ENCODE measurements around the gene SF3A1. TPM values are rescaled to one million over a fixed set of nuclear protein-coding genes. Genes with fewer than 3 reads are reported as not detected.

SF3A1 gene
- total and polyA plus RNA-seq, 3 donors from 2014 or later: 159 to 272 (median 174) TPM

DNA sequence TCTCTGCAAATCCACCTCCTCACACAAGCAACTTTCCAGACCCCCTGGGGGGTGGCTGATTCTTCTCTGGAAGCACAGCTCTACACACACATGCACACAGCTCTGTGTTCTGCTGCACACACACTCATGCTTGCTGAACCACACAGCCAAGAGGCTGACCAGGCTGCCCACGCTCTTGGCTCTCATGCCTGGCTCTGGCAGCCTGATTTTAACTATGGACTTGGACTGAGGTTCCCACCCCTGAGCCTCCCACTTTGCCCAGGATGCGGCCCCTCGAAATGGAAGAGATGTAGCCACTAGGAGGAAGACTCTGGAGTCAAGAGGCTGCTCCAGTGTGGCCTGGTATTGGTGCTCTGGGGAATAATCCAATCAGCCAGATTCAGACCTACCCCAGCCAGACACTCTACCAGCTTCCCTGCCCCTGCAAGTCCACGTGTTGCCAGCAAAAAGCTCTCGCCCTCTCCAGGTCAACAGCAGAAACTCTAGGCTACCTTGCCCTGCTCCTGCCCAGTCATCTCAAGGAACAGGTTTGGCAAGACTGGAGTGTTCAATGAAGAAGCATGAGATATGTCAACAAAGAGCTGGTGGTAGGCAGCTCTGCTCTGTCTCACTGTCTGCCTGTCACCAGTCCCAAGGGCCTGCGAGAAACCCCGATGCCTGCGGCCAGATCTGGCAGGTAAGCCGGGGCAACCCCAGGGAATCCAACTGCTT is 58.5 kb downstream of the SF3A1 start:
- Histone ChIP-seq H3K4me1 (peaks cover 22% of the 10 kb centered on the region), H3K27me3 (no peaks in the 10 kb centered on the region), H3K27ac (no peak overlapping the region), H3K9me3 (no peaks in the 10 kb centered on the region), H3K4me3 (no peak overlapping the region), H3K36me3 (ENCODE audit: low read depth, missing control alignments) (no peaks in the 10 kb centered on the region)
- intact Hi-C loops (cut with DNase I; ENCODE audit: low total_unique reads): no loop called here
- DNase-seq: no peak
- WGBS, 2 donors: 92 to 96% methylated on average over 8 to 9 of the region's 9 CpGs
- TF ChIP-seq, protein P1, sequence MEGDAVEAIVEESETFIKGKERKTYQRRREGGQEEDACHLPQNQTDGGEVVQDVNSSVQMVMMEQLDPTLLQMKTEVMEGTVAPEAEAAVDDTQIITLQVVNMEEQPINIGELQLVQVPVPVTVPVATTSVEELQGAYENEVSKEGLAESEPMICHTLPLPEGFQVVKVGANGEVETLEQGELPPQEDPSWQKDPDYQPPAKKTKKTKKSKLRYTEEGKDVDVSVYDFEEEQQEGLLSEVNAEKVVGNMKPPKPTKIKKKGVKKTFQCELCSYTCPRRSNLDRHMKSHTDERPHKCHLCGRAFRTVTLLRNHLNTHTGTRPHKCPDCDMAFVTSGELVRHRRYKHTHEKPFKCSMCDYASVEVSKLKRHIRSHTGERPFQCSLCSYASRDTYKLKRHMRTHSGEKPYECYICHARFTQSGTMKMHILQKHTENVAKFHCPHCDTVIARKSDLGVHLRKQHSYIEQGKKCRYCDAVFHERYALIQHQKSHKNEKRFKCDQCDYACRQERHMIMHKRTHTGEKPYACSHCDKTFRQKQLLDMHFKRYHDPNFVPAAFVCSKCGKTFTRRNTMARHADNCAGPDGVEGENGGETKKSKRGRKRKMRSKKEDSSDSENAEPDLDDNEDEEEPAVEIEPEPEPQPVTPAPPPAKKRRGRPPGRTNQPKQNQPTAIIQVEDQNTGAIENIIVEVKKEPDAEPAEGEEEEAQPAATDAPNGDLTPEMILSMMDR (IDR thresholded peaks at IDR 0.05): no peak
- TF ChIP-seq POLR2A (IDR thresholded peaks at IDR 0.05): no peak

DNA sequence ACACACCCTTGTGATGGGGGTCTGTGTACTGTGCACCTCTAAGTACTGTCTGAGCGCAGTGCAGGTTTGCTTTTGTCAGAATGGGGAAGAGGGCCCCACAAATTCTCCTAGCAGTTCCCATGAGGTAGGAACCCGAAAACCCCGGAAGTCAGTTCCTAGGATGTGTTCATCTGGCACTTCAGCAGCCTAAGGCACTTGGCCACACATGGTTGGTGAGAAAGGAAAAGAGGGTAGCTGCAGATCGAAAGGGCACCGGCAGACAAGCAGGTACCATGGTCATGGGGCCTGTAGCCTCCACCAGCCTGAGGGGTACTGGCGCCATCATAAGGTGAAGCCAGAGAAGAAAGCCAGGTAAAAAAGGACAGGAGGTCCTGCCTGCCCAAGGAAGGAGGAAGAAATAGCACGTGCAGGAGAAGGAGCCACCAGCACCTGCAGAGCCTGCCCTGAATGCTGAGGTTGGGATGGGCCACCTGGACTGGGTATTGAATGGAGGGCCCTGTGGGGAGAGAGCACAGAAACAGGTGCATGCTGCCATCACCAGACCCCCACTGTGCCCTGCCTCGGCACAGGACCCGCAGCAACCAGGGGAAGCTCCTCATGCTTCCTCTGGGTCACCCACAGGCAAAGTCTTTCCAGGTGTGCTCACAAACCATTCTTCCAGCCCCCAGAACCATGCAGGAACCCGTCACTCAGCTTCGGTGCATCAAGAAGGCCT is 59.3 kb downstream of the SF3A1 start:
- Histone ChIP-seq H3K36me3 (ENCODE audit: low read depth, missing control alignments) (no peaks in the 10 kb centered on the region), H3K4me1 (peaks cover 15% of the 10 kb centered on the region), H3K27me3 (no peaks in the 10 kb centered on the region), H3K27ac (no peak overlapping the region), H3K9me3 (no peaks in the 10 kb centered on the region), H3K4me3 (no peak overlapping the region)
- intact Hi-C loops (cut with DNase I; ENCODE audit: low total_unique reads): no loop called here
- TF ChIP-seq POLR2A (IDR thresholded peaks at IDR 0.05): no peak
- TF ChIP-seq, protein P1 (IDR thresholded peaks at IDR 0.05): no peak
- no peak for DNase-seq
- WGBS, 2 donors: 96 to 97% methylated on average over 9 to 11 of the region's 11 CpGs

GRCh38 chr22:30296833-30297232 is 59.9 kb downstream of the SF3A1 start:
- WGBS, 2 donors: 84 to 94% methylated on average over 2 to 3 of the region's 3 CpGs
- no peak for DNase-seq
- no peaks in the 10 kb centered on the region for H3K9me3 ChIP-seq
- H3K36me3 ChIP-seq (ENCODE audit: low read depth, missing control alignments): no peaks in the 10 kb centered on the region
- TF ChIP-seq POLR2A (IDR thresholded peaks at IDR 0.05): no peak
- TF ChIP-seq, protein P1 (IDR thresholded peaks at IDR 0.05): no peak
- H3K4me1 ChIP-seq: peaks cover 11% of the 10 kb centered on the region
- no peaks in the 10 kb centered on the region for H3K27me3 ChIP-seq
- no peak overlapping the region for H3K27ac ChIP-seq
- intact Hi-C loops (cut with DNase I; ENCODE audit: low total_unique reads): no loop called here
- no peak overlapping the region for H3K4me3 ChIP-seq

DNA sequence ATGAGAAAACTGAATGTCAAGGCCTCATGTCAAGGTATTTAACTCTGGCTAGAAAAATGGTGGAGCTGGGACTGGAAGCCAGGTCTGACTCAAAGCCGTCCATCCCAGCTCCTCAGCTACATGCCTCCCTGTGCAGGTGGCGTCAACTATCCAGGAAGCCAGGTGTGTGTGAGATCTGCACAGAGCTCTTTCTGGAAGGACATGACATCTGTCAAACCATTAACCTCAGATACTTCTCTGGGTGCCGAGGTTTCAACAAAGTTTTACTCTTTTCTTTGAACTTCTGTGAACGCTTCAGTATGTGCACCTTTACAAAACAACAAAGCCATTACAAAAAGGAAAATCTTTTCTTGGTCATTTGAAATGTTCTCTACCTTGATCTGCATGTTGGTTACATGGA is 60.4 kb downstream of the SF3A1 start:
- H3K27me3 ChIP-seq: no peaks in the 10 kb centered on the region
- no peaks in the 10 kb centered on the region for H3K9me3 ChIP-seq
- H3K4me1 ChIP-seq: peaks cover 11% of the 10 kb centered on the region
- no peak for DNase-seq
- no peak overlapping the region for H3K4me3 ChIP-seq
- H3K36me3 ChIP-seq (ENCODE audit: low read depth, missing control alignments): no peaks in the 10 kb centered on the region
- intact Hi-C loops (cut with DNase I; ENCODE audit: low total_unique reads): no loop called here
- WGBS, 2 donors: 94 to 96% methylated on average over 4 of the region's 4 CpGs
- TF ChIP-seq, protein P1 (IDR thresholded peaks at IDR 0.05): no peak
- no peak for TF ChIP-seq POLR2A (IDR thresholded peaks at IDR 0.05)
- no peak overlapping the region for H3K27ac ChIP-seq

Measured in testis (tissue), 3 donors.